Stimulated activated CD8-positive, alpha-beta memory T cell treated with anti-CD3 and anti-CD28 coated beads, Interleukin-4, amount 100 ng/mL, for 1 hour (primary cell): Measurements from ENCODE around the gene EMSY.
"Not testable (repeated sequence)": the region's sequence is repeated elsewhere in the genome, so short reads cannot be mapped to it uniquely, and the experiment has no call there.

Experiments used
- DNase-seq, 2 donors: peaks; one replicate each; pipeline ENCODE4 v3.0.0-alpha.2; 2020; ENCODE audit warnings: low read depth in 2 of 2, low spot score in 1 of 2

EMSY gene

GRCh38 chr11:76566811-76567210 lies 122.0 kb downstream of the EMSY start:
- DNase-seq = no peak

GRCh38 chr11:76567261-76567660 lies 122.4 kb downstream of the EMSY start:
- DNase-seq = no peak

- DNase-seq = no peak
Measured at GRCh38 chr11:76568139-76568538, 123.3 kb downstream of the EMSY start.

- no peak for DNase-seq
Measured at GRCh38 chr11:76568621-76569020, 123.8 kb downstream of the EMSY start.

GRCh38 chr11:76572181-76572875 lies 127.5 kb downstream of the EMSY start:
- not testable (repeated sequence) for DNase-seq

GRCh38 chr11:76574406-76574805 lies 129.6 kb downstream of the EMSY start:
- DNase-seq = no peak

- DNase-seq = no peak
Measured at GRCh38 chr11:76574879-76575278, 130.1 kb downstream of the EMSY start.

- no peak for DNase-seq
Measured at GRCh38 chr11:76577226-76577920, 132.6 kb downstream of the EMSY start.

- no peak for DNase-seq
Measured at GRCh38 chr11:76577921-76578653, 133.3 kb downstream of the EMSY start.

GRCh38 chr11:76578654-76579055 lies 133.8 kb downstream of the EMSY start:
- no peak for DNase-seq

GRCh38 chr11:76579056-76579751 lies 134.4 kb downstream of the EMSY start:
- no peak for DNase-seq

GRCh38 chr11:76579752-76580151 lies 134.9 kb downstream of the EMSY start:
- DNase-seq = no peak

GRCh38 chr11:76582471-76582870 lies 137.7 kb downstream of the EMSY start:
- not testable (repeated sequence) for DNase-seq

GRCh38 chr11:76587820-76588454 lies 143.1 kb downstream of the EMSY start:
- DNase-seq = no peak

GRCh38 chr11:76588455-76589325 lies 143.9 kb downstream of the EMSY start:
- DNase-seq = no peak

GRCh38 chr11:76589477-76589876 lies 144.7 kb downstream of the EMSY start:
- no peak for DNase-seq

- DNase-seq = no peak
Measured at GRCh38 chr11:76589964-76590950, 145.4 kb downstream of the EMSY start.

GRCh38 chr11:76591416-76591815 lies 146.6 kb downstream of the EMSY start:
- no peak for DNase-seq
